NB4 (cell line): Measurements from ENCODE around the gene SPACDR.

Source experiments
- DNase-seq: peaks from one replicate; pipeline ENCODE4 v3.0.0; 2010; ENCODE audit warnings: low read depth
- H3K4me3 ChIP-seq: one replicate; pipeline ENCODE4 v1.5.1; 2011; ENCODE audit warnings: mild to moderate bottlenecking, low read depth, low read length, moderate library complexity
- CTCF ChIP-seq: IDR thresholded peaks from one replicate; pipeline ENCODE4 v1.5.1; 2012; ENCODE audit warnings: low read depth, low read length
- MAX ChIP-seq: IDR thresholded peaks from 2 replicates; pipeline ENCODE4 v1.6.1; 2011; ENCODE audit warnings: low read depth, low read length
- MYC ChIP-seq: IDR thresholded peaks from 2 replicates; pipeline ENCODE4 v1.6.1; 2011; ENCODE audit warnings: low read depth, low read length
- POLR2A ChIP-seq: IDR thresholded peaks from 2 replicates; pipeline ENCODE4 v1.6.1; 2011; ENCODE audit warnings: mild to moderate bottlenecking; ENCODE audit not compliant: insufficient read length; ENCODE audit errors: extremely low read depth

SPACDR gene

DNA sequence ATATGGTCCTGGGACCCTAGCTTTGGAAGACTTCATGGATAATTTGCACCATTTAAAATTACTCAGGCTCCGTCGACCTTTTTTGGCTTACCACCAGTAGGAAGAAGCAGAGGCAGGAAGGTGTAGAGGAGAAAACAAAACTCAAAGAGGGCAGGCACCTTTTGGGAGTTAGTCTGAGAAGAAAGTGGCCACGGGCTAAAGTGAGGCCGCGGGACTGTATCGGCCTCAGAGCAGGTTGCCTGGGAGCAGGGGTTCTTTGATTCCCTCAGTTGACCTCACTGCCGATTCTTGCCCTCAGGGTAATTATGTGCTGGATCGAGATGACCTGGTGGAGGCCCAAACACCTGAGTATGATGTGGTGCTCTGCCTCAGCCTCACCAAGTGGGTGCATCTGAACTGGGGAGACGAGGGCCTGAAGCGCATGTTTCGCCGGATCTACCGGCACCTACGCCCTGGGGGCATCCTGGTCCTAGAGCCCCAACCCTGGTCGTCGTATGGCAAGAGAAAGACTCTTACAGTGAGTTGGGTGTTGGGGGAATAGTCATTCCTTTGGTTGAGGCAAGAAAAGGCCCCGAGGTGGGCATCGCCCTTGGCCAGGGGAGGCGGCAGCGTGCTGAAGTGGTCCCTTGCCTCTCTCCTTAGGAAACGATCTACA is 31.3 kb downstream of the SPACDR start:
- TF ChIP-seq CTCF (no peak), MYC (no peak), POLR2A (no peak), MAX (no peak)
- H3K4me3 ChIP-seq, result peak overlapping the region; percentile 83
- peak; percentile 21 for DNase-seq

- DNase-seq, result no peak
- H3K4me3 ChIP-seq, result peak overlapping the region; percentile 83
- TF ChIP-seq MAX (no peak), MYC (no peak), CTCF (no peak), POLR2A (no peak)
Measured at GRCh38 chr7:100432053-100432452, 32.0 kb downstream of the SPACDR start.

GRCh38 chr7:100431286-100431735 is 32.7 kb downstream of the SPACDR start:
- no peak for TF ChIP-seq CTCF
- no peak for TF ChIP-seq MAX
- TF ChIP-seq MYC, result no peak
- TF ChIP-seq POLR2A, result no peak
- H3K4me3 ChIP-seq, result peak overlapping the region; percentile 83
- no peak for DNase-seq

DNA sequence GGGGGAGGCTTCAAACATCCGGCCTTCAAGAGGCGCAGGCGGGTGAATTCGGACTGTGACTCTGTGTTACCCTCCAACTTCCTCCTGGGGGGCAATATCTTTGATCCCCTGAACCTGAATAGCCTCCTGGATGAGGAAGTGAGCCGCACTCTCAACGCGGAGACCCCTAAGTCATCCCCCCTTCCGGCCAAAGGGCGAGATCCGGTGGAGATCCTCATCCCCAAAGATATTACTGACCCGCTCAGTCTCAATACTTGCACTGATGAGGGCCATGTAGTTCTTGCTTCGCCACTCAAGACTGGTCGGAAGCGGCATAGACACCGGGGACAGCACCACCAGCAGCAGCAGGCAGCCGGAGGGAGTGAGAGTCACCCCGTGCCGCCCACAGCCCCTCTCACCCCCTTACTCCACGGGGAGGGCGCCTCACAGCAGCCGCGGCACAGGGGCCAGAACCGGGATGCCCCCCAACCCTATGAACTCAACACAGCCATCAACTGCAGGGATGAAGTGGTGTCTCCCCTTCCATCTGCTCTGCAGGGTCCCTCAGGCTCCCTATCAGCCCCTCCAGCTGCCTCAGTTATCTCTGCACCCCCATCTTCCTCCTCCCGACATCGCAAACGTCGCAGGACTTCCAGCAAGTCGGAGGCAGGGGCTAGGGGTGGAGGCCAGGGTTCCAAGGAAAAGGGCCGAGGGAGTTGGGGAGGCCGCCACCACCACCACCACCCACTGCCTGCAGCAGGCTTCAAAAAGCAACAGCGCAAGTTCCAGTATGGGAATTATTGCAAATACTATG is 33.4 kb downstream of the SPACDR start:
- no peak for DNase-seq
- peak overlapping the region; percentile 83 for H3K4me3 ChIP-seq
- no peak for TF ChIP-seq POLR2A
- TF ChIP-seq MAX, result peak; percentile 58; the same call in 1 of the 2 replicates
- TF ChIP-seq MYC, result no peak
- no peak for TF ChIP-seq CTCF

- TF ChIP-seq POLR2A (peak; percentile 58), CTCF (no peak), MYC (peak; percentile 68), MAX (peak; percentile 50)
- DNase-seq, result peak; percentile 95
- peak within 1 kb of the TSS; percentile 94 for H3K4me3 ChIP-seq
Measured at GRCh38 chr7:100429637-100430492, 34.2 kb downstream of the SPACDR start, which contains the start of gene MEPCE. TSS of gene MEPCE (plus strand) at chr7:100429831. CDS start at chr7:100430019, 188 bp downstream.
